Midbrain (tissue), 1 donor: ENCODE results near the gene S100A16.
"Not testable (repeated sequence)": the region's sequence is repeated elsewhere in the genome, so short reads cannot be mapped to it uniquely, and the experiment has no call there.

Experiments
- DNase-seq: peaks from one replicate; lab custom pipeline; 2025; lab: John Stamatoyannopoulos, UW

The S100A16 gene

GRCh38 chr1:153585006-153585405 is 27.9 kb downstream of the S100A16 start:
- DNase-seq, result no peak

GRCh38 chr1:153583976-153584375 is 29.0 kb downstream of the S100A16 start:
- no peak for DNase-seq

- DNase-seq, result not testable (repeated sequence)
Measured at GRCh38 chr1:153583514-153583913, 29.4 kb downstream of the S100A16 start.

- not testable (repeated sequence) for DNase-seq
Measured at GRCh38 chr1:153582836-153583235, 30.1 kb downstream of the S100A16 start.

- no peak for DNase-seq
Measured at GRCh38 chr1:153578936-153579335, 34.0 kb downstream of the S100A16 start.

GRCh38 chr1:153578490-153578889 is 34.4 kb downstream of the S100A16 start:
- DNase-seq, result no peak

GRCh38 chr1:153577624-153578051 is 35.3 kb downstream of the S100A16 start:
- peak; percentile 39 for DNase-seq

- DNase-seq, result no peak
Measured at GRCh38 chr1:153577138-153577537, 35.8 kb downstream of the S100A16 start.

- not testable (repeated sequence) for DNase-seq
Measured at GRCh38 chr1:153575497-153575896, 37.4 kb downstream of the S100A16 start.

- DNase-seq, result not testable (repeated sequence)
Measured at GRCh38 chr1:153575081-153575491, 37.9 kb downstream of the S100A16 start.

- no peak for DNase-seq
Measured at GRCh38 chr1:153573351-153573750, 39.6 kb downstream of the S100A16 start.

- peak; percentile 88 for DNase-seq
Measured at GRCh38 chr1:153572569-153573015, 40.3 kb downstream of the S100A16 start.

- DNase-seq, result no peak
Measured at GRCh38 chr1:153571706-153572105, 41.2 kb downstream of the S100A16 start.

GRCh38 chr1:153570874-153571273 is 42.1 kb downstream of the S100A16 start:
- no peak for DNase-seq

GRCh38 chr1:153569465-153569864 is 43.5 kb downstream of the S100A16 start:
- DNase-seq, result no peak

- DNase-seq, result peak; percentile 79
Measured at GRCh38 chr1:153568367-153569099, 44.4 kb downstream of the S100A16 start.

GRCh38 chr1:153567621-153568366 is 45.1 kb downstream of the S100A16 start:
- DNase-seq, result no peak

- peak; percentile 41 for DNase-seq
Measured at GRCh38 chr1:153566414-153567371, 46.2 kb downstream of the S100A16 start.

GRCh38 chr1:153565529-153566374 is 47.2 kb downstream of the S100A16 start, which contains the start of gene S100A2:
Gene S100A2 (minus strand): TSS chr1:153565844. CDS start chr1:153563877, 1,967 bp downstream.
- no peak for DNase-seq

- DNase-seq, result no peak
Measured at GRCh38 chr1:153563991-153564390, 48.9 kb downstream of the S100A16 start.

- DNase-seq, result no peak
Measured at GRCh38 chr1:153563483-153563901, 49.4 kb downstream of the S100A16 start.
